Type B pancreatic cell (in vitro differentiated cells): ENCODE data around the gene F11R. TPM values are rescaled to one million over a fixed set of nuclear protein-coding genes. Genes with fewer than 3 reads are reported as not detected.

Source experiments
- DNase-seq: peaks from one replicate; pipeline ENCODE4 v3.0.0; 2021; ENCODE audit warnings: mixed read lengths; ENCODE audit not compliant: unreplicated experiment; ENCODE audit errors: extremely low spot score
- H3K27ac Mint-ChIP-seq: 2 replicates; pipeline ENCODE4 v1.8.0; 2021; ENCODE audit warnings: mild to moderate bottlenecking, mixed read lengths
- H3K27me3 Mint-ChIP-seq: 2 replicates; pipeline ENCODE4 v1.8.0; 2021; ENCODE audit warnings: mixed read lengths
- H3K36me3 Mint-ChIP-seq: 2 replicates; pipeline ENCODE4 v1.8.0; 2021; ENCODE audit warnings: mixed read lengths
- H3K4me1 Mint-ChIP-seq: one replicate; pipeline ENCODE4 v1.8.0; 2021; ENCODE audit warnings: mixed read lengths; ENCODE audit not compliant: unreplicated experiment
- H3K4me3 Mint-ChIP-seq: 2 replicates; pipeline ENCODE4 v1.8.0; 2021; ENCODE audit warnings: mild to moderate bottlenecking, mixed read lengths
- H3K9me3 Mint-ChIP-seq: 2 replicates; pipeline ENCODE4 v1.8.0; 2021; ENCODE audit warnings: mixed read lengths
- total RNA-seq: library from RNA; stranded (reverse); gene quantifications from 2 replicates; pipeline ENCODE4 v1.2.1, GENCODE V29; 2021; ENCODE audit warnings: low replicate concordance
- TF ChIP-seq, protein P1 (sequence below): fragments of 200-600 bp; sonication (generic); conservative IDR thresholded peaks from 2 replicates; pipeline ENCODE4 v1.5.0; 2021; ENCODE audit warnings: antibody characterized with exemption, mild to moderate bottlenecking

The F11R gene
- total RNA-seq, 1 donor from 2014 or later = 66.8 TPM

DNA sequence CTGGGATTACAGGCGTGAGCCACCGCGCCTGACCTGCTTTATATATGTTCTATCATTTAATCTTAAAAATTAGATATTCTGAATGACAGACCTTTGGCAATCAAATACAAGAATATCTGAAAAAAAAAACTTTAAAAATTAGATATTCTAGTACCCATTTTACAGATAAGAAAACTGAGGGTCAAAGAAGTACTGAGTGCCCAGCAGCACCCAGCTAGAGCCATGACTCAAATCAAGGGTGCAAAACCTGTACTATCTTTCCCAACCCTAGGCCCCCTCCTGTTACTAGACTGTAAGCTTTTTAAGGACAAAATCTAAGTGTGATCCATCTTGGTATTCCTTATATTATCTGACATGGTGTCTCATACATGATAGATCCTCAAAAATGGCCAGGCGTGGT is 40.5 kb upstream of the F11R start:
- no peaks in the 10 kb centered on the region for H3K4me1 Mint-ChIP-seq
- no peak overlapping the region for H3K4me3 Mint-ChIP-seq
- TF ChIP-seq, protein P1, sequence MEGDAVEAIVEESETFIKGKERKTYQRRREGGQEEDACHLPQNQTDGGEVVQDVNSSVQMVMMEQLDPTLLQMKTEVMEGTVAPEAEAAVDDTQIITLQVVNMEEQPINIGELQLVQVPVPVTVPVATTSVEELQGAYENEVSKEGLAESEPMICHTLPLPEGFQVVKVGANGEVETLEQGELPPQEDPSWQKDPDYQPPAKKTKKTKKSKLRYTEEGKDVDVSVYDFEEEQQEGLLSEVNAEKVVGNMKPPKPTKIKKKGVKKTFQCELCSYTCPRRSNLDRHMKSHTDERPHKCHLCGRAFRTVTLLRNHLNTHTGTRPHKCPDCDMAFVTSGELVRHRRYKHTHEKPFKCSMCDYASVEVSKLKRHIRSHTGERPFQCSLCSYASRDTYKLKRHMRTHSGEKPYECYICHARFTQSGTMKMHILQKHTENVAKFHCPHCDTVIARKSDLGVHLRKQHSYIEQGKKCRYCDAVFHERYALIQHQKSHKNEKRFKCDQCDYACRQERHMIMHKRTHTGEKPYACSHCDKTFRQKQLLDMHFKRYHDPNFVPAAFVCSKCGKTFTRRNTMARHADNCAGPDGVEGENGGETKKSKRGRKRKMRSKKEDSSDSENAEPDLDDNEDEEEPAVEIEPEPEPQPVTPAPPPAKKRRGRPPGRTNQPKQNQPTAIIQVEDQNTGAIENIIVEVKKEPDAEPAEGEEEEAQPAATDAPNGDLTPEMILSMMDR = no peak

DNA sequence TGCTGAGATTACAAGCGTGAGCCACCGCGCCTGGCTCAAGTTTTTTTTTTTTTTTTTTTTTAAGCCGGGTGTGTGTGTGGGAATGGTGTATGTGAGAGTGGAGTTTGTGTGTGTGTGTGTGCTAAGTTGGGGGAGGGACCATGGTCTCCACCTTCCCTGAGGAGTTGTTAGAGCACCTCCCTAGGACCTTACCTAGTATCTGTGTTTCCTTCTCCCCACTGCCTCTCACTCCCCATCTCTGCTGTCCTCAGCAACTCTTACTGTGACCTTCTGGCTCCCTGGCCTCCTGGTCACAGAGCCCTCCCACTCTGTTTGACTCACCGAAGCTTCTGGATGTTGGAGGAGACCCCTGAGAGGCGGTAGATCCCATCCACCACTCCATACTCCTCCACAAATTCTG is 38.3 kb upstream of the F11R start:
- Mint-ChIP-seq H3K4me3 (no peak overlapping the region), H3K9me3 (no peaks in the 10 kb centered on the region)
- TF ChIP-seq, protein P1 = no peak

More for the DNA sequence above, 40.5 kb upstream of the F11R start:
- no peaks in the 10 kb centered on the region for H3K9me3 Mint-ChIP-seq
- H3K27ac Mint-ChIP-seq = no peak overlapping the region
- no peak for DNase-seq
- H3K27me3 Mint-ChIP-seq = peaks cover 25% of the 10 kb centered on the region
- H3K36me3 Mint-ChIP-seq = peaks cover 4% of the 10 kb centered on the region

DNA sequence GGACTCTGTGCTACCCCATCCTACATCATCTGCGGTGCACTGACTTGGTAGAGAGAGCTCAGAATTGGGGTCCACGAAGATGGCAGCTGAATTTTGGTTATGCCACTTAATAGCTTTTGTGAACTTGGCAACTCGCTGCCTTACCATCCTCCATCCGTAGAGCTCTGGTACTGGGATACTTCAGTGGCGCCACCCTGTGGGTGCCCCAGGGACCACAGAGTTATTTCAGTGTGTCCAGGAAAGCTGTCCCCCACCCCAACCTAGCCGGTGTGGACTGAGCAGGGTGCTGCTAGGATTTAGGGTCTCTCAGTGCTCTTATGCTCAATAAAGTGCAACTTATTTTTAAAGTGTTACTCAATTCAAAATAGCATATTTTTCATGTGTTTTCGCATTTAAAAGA is 33.9 kb upstream of the F11R start:
- Mint-ChIP-seq H3K27me3 (peaks cover 4% of the 10 kb centered on the region), H3K4me1 (no peaks in the 10 kb centered on the region), H3K4me3 (no peak overlapping the region), H3K36me3 (peaks cover 5% of the 10 kb centered on the region), H3K9me3 (no peaks in the 10 kb centered on the region), H3K27ac (no peak overlapping the region)
- DNase-seq = no peak
- TF ChIP-seq, protein P1 = no peak

More for the DNA sequence above, 38.3 kb upstream of the F11R start:
- Mint-ChIP-seq H3K27ac (no peak overlapping the region), H3K27me3 (peaks cover 22% of the 10 kb centered on the region), H3K36me3 (peaks cover 5% of the 10 kb centered on the region), H3K4me1 (no peaks in the 10 kb centered on the region)
- DNase-seq = no peak

DNA sequence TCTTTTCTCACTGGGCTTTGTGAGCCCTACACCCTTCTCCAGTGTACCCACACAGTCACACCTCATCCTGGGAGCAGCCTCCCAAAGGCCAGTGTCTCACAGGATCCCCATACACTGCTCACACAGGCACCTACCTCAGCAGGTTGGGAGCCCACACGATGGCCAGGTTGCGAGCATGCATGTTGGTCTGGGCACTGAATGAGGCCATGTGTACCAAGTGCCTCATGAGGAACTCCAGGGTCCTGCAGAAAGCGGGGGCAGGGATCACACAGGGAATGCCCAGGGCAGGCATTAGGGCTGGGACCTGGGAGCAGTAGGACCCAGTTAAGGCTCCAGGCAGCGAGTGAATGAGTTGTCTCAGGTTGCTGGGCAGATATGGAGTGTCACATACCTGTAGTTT is 33.3 kb upstream of the F11R start:
- H3K27ac Mint-ChIP-seq = no peak overlapping the region
- no peak overlapping the region for H3K4me3 Mint-ChIP-seq
- peaks cover 4% of the 10 kb centered on the region for H3K27me3 Mint-ChIP-seq
- peaks cover 5% of the 10 kb centered on the region for H3K36me3 Mint-ChIP-seq
- no peak for DNase-seq
- H3K9me3 Mint-ChIP-seq = no peaks in the 10 kb centered on the region
- H3K4me1 Mint-ChIP-seq = no peaks in the 10 kb centered on the region
- TF ChIP-seq, protein P1 = no peak

DNA sequence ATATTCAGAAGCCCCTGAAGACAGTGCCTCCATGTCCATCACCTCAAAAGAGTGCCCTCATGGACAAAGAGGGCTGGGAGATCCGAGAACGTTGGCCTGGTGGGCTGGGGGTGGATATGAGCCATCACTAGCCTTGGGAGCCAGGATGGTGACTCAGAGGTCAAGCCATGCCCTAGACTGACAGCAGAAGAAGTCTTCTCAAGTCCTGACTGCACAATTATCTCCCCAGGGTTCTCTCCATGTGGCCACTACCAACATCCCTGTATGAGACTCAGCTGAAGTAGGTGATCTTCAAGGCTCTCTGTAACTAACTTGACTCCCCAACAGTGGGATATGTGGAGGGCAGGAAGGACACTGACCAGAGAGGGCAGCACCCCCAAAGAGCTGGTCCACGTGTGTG is 31.9 kb upstream of the F11R start:
- Mint-ChIP-seq H3K4me1 (no peaks in the 10 kb centered on the region), H3K36me3 (peaks cover 12% of the 10 kb centered on the region), H3K4me3 (no peak overlapping the region), H3K27ac (no peak overlapping the region), H3K9me3 (peaks cover 5% of the 10 kb centered on the region), H3K27me3 (peaks cover 4% of the 10 kb centered on the region)
- DNase-seq = no peak
- TF ChIP-seq, protein P1 = no peak

DNA sequence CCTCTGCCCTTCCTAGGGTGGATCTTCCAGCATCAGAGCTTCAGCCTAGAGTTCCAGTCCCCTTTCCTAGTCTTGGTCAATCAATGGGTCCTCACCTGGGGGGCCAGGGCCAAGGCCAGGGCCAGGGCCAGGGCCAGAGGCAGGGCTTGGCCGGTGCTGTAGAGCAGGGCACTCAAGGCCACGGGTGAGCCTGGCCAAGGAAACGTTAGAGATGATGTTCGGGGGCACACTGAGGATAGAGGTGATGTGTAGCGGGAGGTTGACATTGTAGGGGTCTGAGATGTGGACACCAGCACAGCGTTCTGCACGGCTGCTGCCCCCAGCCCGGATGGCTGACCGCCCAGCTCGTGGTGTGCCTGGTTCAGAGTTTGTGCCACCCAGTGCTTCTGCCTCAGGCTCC is 30.3 kb upstream of the F11R start:
- peaks cover 9% of the 10 kb centered on the region for H3K9me3 Mint-ChIP-seq
- H3K4me3 Mint-ChIP-seq = no peak overlapping the region
- no peaks in the 10 kb centered on the region for H3K4me1 Mint-ChIP-seq
- no peak overlapping the region for H3K27ac Mint-ChIP-seq
- DNase-seq = no peak
- TF ChIP-seq, protein P1 = no peak
- H3K27me3 Mint-ChIP-seq = no peaks in the 10 kb centered on the region
- peaks cover 11% of the 10 kb centered on the region for H3K36me3 Mint-ChIP-seq
